Stimulated activated naive CD8-positive, alpha-beta T cell treated with anti-CD3 and anti-CD28 coated beads, Interleukin-15, Interleukin-2, amounts not matched to agents 100 U/mL and 50 U/mL, for 24 hours (primary cell): Measurements from ENCODE around the gene ABTB2.

Source experiments
- ATAC-seq: fragments of 150-1000 bp; cut with Tn5 transposase; one replicate; pipeline ENCODE4 v1.10.0; 2021
- DNase-seq: peaks from one replicate; pipeline ENCODE4 v3.0.0; 2021

Gene ABTB2

DNA sequence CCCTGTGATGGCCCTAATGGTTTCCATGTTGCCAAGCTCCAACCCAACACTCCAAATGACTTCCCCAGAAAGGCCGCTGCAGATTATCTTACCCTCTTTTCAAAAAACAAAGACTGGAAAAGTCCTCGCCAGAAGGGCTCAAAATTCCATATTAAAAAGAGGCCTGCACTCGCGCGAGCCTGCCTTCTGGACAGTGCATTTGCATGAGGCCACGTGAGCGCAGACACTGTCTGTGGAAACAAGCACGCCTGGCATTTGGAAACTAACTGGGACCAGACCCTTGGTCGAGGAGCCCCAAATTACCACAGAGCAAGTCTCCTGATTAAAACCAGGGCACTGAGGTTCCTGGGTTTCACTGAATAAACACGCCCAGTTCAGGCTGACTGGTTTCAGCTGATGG is 42.9 kb downstream of the ABTB2 start:
- DNase-seq (no peak), ATAC-seq (no peak)

DNA sequence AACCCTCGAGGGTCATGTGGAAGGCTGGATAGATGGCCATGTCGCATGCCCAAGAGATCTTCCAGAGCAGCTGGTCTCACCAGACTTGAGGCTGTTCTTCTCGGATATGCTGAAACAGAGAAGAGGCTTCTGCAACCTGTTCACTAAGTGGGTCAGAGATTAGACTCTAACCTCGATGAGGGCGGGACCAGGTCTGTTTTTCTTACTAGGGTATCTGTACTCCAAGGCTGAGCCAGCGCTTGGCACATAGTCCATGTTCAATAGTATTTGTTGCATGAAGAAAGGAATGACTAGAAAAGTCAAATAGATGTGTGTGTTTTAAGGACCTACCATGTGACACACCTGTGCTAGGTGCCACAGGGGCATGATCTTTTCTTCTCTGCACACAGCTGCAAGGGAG is 43.6 kb downstream of the ABTB2 start:
- no peak for DNase-seq
- ATAC-seq = no peak

DNA sequence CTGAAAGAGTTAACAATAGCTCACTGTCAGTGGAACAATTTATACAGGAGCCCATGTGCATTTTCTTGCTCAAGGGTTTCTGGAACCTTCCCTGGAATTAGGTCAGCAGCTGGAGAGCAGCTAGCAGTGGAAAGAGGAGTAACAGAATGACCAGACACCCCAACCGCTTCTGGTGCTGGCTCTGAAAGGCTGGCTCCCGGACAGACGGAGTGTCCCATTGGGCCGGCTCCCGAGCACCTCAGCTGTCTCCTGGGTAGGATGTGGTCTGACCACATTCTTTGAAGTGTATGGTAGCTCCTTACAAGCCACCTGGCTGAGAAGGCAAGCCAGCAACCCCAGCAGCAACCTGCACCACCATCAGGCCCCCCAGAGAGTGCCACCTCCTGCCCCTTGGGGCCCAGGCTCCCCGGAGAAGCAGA is 44.7 kb downstream of the ABTB2 start:
- ATAC-seq (peak; percentile 16), DNase-seq (peak; percentile 16)

DNA sequence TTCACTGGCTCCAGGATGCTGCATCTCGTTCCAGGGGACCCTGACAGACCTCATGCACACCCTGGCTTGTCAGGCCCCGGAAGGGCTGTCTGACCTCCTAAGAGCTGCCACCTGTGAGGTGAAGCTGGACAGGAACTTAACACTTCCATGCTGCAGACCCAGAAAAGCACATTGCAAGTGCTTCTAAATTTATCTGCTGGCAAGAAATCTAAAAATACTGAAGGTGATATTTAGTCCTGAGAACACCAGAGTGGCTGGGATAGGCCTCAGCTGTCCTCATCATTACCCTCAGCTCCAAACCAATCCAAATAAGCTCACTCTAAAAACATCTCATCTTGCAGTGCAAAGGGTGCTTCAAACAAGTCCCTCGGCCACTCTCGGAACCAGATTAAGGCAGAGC is 46.7 kb downstream of the ABTB2 start:
- DNase-seq (no peak), ATAC-seq (no peak)

DNA sequence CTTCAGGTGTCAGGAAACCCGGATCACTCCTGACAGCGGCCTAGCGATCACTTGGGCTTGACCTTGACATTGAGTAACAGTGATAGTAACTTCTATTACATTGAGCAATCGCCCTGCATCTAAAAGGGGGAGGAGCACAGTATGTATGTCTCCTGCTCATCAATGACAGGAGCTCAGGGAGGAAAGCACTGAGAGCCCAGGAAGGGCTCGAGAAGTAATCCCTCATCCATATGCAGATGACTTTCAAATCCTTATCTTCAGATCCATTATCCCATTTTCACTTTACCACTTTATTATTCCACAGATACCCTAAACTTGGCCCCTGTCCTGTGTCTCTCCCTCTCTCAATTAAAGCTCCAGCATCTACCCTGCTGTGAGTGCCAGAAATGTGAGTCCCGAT is 47.8 kb downstream of the ABTB2 start:
- no peak for DNase-seq
- no peak for ATAC-seq

DNA sequence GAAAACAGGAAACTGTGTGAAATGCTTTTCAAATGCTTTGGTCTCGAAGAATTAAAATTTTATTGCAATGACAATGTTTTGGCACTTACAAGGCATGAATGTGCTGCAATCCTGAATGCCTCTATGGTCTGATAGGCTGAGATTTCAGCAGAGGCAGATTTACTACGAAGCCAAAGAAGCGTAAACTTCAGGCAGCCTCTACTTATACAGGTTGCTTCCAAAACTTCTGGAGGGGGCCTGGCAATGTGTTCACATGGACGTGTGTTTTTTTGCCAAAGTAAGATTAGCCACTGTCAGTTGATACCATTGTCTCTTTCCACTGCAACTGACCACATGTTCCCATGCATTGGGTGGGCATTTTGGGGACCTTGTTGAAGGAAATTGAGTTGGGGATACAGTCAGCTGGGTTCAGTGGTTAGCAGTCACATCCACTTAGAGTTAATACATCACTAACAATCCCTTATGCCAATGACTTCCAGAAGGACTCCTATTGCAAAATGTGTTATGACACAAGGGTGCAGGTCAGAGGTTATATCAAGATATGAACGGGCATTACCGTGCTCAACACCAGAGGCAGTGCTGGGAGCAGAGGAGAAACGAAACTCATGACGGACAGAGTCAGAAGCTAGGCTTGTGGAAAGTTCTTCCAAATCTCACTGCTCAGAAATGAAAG is 48.8 kb downstream of the ABTB2 start:
- ATAC-seq = no peak
- DNase-seq = no peak

DNA sequence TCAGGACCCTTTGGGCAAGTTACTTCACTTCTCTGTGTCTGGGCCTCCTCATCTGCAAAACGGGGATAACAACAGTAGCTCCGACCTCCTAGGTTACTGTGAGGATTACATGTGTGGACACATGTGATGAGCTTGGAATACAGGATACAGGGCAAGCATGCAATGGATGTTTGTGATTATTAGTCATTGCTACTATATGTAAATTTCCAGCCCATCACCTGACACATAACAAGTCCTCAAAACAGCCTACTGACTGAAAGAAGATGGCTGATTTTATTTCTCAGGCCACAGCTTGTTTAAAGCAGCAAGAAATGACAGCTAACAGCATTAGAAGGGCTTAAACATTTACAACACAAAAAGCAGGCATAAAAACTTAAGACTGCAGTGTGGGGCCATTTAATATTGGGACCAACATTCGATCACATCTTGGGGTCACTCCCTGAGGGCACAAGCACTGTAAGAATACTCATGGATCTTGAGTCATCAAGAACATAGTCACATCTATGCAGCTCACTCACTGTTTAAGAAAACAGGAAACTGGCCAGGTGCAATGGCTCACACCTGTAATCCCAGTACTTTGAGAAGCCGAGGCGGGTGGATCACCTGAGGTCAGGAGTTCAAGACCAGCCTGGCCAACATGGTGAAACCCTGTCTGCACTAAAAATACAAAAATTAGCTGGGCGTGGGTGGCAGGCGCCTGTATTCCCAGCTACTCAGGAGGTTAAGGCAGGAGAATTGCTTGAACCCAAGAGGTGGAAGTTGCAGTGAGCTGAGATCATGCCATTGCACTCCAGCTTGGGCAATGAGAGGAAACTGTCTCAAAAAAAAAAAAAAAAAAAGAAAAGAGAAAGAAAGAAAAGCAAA is 49.5 kb downstream of the ABTB2 start:
- DNase-seq = no peak
- ATAC-seq = no peak

DNA sequence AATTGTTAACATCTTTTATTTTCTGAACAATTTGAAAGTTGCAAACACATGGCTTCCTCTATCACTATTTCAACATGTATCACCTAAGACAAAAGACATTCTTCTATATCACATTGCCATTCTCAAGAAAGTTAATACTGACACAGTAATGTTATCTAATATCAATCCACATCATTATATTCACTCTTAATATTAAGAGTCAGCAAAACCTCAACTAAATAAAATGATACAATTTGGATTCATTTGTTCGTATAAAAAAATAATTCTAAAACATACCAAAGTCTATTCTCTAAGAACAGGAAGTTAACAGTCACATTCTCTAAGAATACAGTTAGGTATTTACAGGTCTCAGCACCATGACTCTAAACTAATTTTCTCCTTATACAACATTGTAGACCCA is 52.0 kb downstream of the ABTB2 start:
- ATAC-seq = no peak
- no peak for DNase-seq

DNA sequence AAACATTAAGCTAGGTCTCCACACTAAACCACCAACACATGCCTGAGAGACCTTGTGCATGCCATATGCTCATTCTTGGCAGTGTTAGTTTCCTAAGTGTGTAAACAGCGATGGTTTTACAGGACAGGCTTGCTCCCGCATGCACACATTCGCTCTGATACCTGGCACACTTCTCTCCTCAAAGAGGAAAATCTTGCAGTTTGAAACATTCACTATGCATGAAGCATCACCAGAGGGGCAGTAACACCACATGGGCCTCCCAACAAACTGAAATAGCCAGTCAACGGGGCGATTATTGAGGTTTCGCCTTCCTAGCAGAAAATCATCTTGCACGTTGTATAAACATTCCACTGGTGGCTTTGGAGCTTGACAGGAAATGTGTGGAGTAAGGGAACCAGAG is 52.6 kb downstream of the ABTB2 start:
- DNase-seq (no peak), ATAC-seq (no peak)

DNA sequence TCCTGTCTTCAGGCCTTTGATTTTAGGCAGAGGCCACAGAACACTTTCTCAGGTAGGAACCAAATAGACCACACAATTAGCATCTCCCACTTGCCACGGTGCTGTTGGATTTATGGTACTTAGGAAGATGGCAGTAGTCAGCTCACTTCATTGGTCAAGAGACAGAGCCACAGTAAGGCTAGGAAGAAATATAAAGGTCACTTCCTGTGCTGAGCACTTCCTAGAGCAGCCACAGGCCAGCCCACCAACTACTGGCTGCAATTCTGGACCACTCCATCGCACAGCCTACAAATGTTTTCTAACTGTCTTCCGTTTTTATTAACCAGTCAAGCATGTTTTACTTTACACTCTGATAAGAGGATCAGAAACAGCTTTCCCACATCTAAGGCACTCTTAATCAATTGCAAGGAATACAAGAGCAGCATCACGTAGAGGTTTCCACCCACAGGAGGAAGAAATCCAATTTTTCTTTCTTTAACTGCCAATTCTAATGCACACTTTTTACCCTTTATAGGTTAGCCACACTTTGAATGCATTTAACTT is 54.7 kb downstream of the ABTB2 start:
- ATAC-seq (no peak), DNase-seq (no peak)

DNA sequence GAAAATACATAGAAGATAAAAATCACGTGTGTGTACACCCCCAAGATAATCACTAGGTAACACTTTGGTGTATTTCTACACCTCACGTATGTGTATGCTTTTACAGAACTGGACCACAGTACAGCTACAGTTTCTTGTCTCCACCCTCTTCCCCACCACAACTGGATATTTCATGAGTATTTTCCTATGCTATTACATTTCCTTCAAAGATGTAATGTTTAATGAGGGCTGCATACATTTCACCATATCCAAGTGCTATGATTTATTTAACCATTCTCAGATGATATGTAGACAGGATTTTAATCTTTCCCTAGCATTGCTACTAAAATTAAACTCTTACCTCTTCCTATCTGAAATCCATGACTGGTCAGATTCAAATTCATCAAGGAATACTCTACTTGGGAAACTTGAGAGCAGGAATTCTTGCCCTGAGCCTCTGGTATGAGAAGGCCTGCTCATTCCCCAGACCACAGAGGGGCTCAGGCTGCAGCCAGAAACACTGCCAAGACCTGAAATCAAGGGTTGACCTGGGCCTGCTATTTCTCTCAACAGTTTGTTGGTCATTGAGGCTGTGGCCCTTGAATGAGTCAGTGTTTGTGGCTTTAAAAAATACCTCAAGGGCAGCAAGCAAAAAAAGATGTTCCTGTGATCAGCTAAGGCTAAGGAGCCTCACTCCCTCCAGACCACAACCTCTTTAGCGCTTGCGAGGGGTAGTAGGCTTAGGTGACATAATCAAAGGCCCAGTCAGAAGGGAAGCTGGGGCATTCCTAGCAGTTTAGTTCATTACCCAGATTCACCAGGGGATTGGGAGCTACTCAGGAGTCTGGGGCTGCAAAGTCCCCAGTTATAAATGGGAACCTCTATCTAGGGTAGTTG is 55.5 kb downstream of the ABTB2 start:
- ATAC-seq (peak; percentile 46), DNase-seq (peak; percentile 10)

DNA sequence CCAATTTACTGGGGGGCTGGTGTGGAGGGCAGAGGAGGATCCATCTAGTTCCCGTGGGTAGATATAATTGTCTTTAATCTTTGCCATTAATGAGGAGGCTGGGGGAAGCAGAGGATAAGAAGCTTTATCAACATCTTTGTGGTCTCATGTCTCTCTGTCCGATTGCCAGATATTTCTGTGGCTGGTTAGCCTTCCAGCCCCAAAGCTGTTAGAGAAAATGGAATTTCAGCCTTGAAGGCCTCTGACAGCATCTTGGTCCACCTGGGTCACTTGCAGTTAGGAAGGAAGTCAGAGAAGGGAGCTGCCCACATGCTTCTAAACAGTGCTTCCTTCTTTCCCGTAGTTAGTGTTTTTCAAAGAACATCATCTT is 56.9 kb downstream of the ABTB2 start:
- DNase-seq = no peak
- ATAC-seq = no peak

DNA sequence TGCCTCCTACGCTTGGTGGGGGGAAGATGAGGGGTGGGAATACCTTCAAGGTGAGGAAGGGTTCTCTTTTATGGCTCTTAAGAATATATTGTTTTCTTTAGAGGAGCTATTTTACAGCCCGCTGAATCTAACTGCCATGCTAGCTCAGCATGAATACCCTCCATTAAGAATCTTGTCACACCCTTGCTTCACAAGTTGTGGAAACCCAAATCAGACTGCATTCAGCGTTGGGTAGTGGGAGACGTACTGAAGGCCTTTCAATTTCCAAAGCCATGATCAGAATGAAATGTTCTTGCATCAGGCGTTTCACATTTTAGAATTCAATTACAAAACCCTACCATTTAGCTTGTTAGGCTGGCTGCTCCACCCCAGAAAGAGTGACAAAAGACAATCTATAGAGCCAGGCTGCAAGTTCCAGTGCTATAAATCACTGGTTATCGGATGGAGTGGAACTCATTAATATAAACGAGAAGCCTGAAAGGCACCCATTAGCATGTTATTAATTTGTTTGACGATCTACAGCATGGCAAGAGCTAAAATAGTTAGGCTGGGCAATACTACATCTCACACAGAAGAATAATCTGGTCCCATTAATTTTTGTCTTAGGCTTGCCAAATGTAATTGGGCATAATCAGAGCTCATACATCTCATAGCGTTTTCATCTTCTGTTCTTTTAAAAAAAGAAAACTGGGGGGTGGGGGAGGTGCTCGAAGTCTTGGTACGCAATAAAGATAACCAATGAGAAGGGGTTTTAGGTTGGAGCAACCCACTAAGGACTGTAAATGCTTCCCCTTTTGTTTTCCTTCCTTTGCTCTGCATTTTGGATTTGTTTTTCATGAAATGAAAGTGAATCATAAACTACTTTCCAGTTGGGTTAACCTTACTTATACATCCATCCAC is 57.5 kb downstream of the ABTB2 start:
- DNase-seq (no peak), ATAC-seq (no peak)

DNA sequence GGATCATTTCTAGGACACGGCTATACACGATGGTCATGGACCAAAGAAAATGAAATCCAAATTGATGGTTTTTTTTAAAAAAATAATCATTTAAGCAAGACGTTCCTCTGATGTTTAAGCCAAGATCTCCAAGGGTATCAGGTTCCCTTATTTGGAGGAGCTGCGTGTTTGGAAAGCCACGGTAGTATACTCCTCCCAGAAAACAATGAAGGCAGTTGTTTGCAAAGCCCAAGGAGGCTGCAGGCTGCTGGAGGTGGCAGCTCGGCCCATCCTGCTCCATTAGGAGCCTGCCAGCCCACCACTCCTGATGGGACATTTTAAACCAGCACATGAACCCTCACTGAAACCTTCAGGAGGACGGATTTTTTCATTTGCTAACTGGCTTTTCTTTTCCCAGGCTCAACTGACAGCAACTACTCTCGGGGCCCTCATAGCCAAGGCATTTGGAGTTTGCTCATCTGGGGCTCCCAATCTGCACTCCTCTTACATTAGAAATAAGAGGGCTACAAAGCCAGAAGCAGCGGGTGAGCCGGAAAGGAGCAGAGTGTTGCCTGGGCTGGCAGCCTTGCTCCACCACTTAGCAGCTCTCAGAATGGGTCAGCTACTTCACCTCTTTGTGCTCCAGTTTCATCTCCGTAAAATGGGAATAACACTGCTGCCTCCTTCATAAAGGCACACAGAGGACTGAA is 58.4 kb downstream of the ABTB2 start:
- DNase-seq (no peak), ATAC-seq (no peak)

DNA sequence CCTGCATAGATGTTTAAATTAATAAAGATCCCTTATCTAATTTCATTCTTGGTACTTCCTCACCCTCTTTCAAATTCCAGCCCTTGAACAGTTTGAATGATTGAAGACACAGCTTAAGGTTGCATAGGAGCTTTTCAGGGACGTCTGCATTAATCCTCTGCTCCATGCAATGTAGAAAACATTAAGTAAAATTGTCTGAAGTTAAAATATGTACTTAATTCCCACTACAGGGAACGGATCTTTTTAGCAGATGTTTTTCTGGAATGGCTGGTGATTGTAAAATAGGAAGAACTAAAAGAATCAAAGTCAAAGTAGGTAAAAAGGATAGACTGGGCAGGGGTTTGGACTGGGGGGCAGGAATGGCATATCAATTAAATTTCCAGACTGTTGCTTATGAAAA is 58.9 kb downstream of the ABTB2 start:
- DNase-seq = no peak
- ATAC-seq = no peak

DNA sequence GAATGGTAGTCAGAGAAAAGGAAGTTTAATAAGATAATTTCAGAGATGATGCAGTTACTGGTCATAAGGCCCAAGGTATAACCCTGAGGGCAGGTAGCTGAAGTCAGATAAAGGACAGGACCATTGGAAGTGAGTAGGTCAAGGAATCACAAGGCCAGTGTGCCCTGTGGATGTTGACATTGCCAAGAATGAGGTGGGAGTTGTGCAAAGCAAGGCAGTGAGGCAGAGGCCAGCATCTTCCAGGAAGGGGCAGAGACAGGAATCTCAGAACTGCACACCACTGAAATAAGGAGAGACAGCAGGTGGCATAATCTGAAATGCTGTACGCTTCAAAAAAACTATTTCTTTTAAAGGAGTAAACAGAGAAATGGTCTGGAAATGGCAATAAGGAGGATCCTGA is 61.4 kb downstream of the ABTB2 start:
- DNase-seq (no peak), ATAC-seq (no peak)

DNA sequence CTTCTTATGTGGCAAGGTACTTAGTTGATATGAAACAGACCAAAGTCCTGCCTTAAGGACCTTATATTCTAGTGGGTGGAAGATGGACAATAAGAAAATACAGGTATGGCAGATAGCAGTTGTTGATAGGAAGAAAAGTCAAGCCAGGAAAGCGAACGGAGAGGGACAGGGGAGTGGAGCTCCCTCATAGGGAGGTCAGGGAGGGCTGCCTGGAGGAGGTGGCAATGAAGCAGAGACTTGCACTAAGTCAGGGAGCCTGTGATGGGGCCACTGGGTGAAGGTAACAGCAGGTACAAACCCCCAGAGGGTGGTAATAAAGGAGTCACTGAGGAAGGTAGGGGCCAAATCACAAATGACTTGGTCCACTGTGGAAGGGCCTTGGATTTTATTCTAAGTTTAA is 65.3 kb downstream of the ABTB2 start:
- no peak for ATAC-seq

DNA sequence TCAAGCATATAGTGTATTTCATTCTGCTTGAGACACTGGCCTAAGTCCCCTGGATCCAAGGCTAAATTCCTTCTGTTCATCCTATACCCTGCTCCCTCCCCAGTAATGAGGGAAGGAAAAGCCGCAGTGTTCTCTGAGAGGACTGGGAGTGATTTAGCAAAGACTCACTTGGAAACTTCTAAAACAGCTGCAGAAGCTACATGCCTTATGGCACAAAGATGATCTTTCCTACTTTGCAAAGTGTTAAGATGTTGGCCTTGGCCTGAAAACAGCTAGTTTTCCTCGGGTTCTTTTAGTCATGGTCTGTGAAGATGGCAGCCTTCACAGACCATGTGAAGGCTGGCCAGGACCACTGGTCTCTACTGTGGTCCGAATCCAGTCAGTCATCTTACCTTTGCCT is 65.7 kb downstream of the ABTB2 start:
- DNase-seq = no peak

More for the DNA sequence above, 65.3 kb downstream of the ABTB2 start:
- DNase-seq = no peak

DNA sequence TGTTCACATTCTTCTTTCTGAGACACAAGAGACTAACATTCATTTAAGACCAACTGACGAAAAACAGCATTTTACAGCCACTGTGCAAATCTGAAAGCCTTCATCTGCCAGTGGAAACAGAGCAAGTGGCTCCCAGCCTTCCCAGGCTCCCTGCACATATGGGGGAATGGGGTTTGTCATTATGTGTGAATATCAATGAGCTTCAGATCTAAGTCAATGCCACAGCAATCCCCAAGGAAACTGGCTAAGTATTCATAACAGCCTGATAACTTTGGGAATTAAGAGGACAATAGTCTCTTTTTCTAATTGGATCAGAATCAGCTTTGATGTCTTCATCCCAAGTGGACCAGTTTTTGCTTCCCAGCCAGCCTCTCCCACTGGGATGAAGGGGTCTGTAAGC is 66.9 kb downstream of the ABTB2 start:
- DNase-seq (no peak), ATAC-seq (no peak)

More for the DNA sequence above, 65.7 kb downstream of the ABTB2 start:
- no peak for ATAC-seq

DNA sequence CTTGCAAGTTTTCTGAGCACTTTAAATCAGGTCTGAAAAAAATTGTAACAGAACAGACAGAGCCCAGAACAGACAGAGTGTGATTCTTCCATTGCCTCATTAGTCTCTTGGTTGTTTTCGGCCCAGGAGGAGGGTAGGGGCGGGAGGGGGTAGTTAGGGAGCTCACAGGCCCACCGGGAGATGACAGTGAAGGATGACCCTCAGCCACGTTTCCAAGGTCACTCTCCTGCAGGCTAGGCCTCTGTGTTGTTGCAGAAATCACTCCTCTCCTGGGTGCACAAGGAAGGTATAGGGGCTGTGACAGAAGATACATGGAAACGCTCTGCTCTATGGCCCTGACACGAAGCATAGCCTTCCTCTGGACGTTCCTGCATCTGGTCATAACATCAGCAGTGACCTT is 69.3 kb downstream of the ABTB2 start:
- DNase-seq (no peak), ATAC-seq (no peak)
